Breast epithelium (tissue), 4 donors: ENCODE results near the gene ARHGAP10. TPM values are rescaled to one million over a fixed set of nuclear protein-coding genes. Genes with fewer than 3 reads are reported as not detected.

Source experiments
- DNase-seq, 2 donors: peaks; one replicate each; pipeline ENCODE4 v3.0.0-alpha.2; 2019; ENCODE audit warnings: low spot score in 2 of 2
- H3K27ac ChIP-seq, 2 donors: fragments of 200-600 bp; sonication (generic) in 1 of 2; one replicate each; pipeline ENCODE4 v1.5.1; 2016 to 2019; ENCODE audit warnings: mild to moderate bottlenecking in 1 of 2
- H3K27me3 ChIP-seq, 2 donors: fragments of 200-600 bp; sonication (generic) in 1 of 2; one replicate each; pipeline versions ENCODE4 v1.5.1 to v1.6.0; 2017 to 2019; ENCODE audit warnings: control low read depth in 1 of 2, mild to moderate bottlenecking in 1 of 2
- H3K36me3 ChIP-seq: fragments of 200-600 bp; one replicate; pipeline ENCODE4 v1.5.1; 2019
- H3K4me1 ChIP-seq, 2 donors: fragments of 200-600 bp; sonication (generic); one replicate each; pipeline ENCODE4 v1.5.1; 2016 to 2019; ENCODE audit warnings: control low read depth in 1 of 2
- H3K4me3 ChIP-seq, 3 donors: fragments of 200-600 bp; sonication (generic); 1 replicate in 2 of 3; 2 replicates in 1 of 3; pipeline ENCODE4 v1.5.1; 2016 to 2019; ENCODE audit warnings: mild to moderate bottlenecking in 3 of 3, moderate library complexity in 2 of 3
- H3K9me3 ChIP-seq, 2 donors: fragments of 200-600 bp; sonication (generic) in 1 of 2; one replicate each; pipeline ENCODE4 v1.5.1; 2016 to 2019; ENCODE audit warnings: control low read depth in 1 of 2
- CTCF ChIP-seq, 3 donors: fragments of 450-650 bp; IDR thresholded peaks; one replicate each; pipeline ENCODE4 v1.5.1; 2016 to 2017; ENCODE audit warnings: antibody characterized with exemption in 3 of 3, mild to moderate bottlenecking in 3 of 3, moderate library complexity in 3 of 3
- POLR2A ChIP-seq: fragments of 450-650 bp; IDR thresholded peaks from one replicate; pipeline ENCODE4 v1.6.1; 2016; ENCODE audit warnings: antibody characterized with exemption, mild to moderate bottlenecking, moderate library complexity
- POLR2AphosphoS5 ChIP-seq, 3 donors: sonication (generic); formaldehyde crosslinking; IDR thresholded peaks; one replicate each; pipeline ENCODE4 v1.6.1; 2017; ENCODE audit warnings: antibody characterized with exemption in 3 of 3
- intact Hi-C: fragments of 100-400 bp; cut with DNase I; formaldehyde crosslinking; loops from one replicate; pipeline ENCODE4 v1.15.1; 2023; ENCODE audit warnings: low total_unique reads
- total RNA-seq, 3 donors: library from RNA; depleted of rRNA; stranded (reverse); fragments of >200 nt; gene quantifications; one replicate each; pipeline ENCODE4 v1.1.0, GENCODE V29; 2016

The ARHGAP10 gene
- total RNA-seq, 3 donors from 2014 or later = 49.5 to 138 (median 62.6) TPM

GRCh38 chr4:148090503-148091476 is 358.9 kb downstream of the ARHGAP10 start:
- intact Hi-C loops = loop anchor here (5.0 kb wide), 1 partner anchor 1612 kb away; no protein-coding TSS in a partner anchor
- H3K4me1 ChIP-seq = no peaks in the 10 kb centered on the region
- H3K27ac ChIP-seq = no peak overlapping the region
- H3K9me3 ChIP-seq = no peaks in the 10 kb centered on the region
- no peak for TF ChIP-seq CTCF (IDR thresholded peaks at IDR 0.05)
- TF ChIP-seq POLR2AphosphoS5 (IDR thresholded peaks at IDR 0.05) = no peak
- no peak for TF ChIP-seq POLR2A
- H3K27me3 ChIP-seq = no peaks in the 10 kb centered on the region
- H3K36me3 ChIP-seq = no peaks in the 10 kb centered on the region
- no peak for DNase-seq
- no peak overlapping the region for H3K4me3 ChIP-seq

GRCh38 chr4:148091896-148092295 is 360.0 kb downstream of the ARHGAP10 start:
- no peak for TF ChIP-seq POLR2AphosphoS5 (IDR thresholded peaks at IDR 0.05)
- no peak for TF ChIP-seq POLR2A
- no peak for TF ChIP-seq CTCF (IDR thresholded peaks at IDR 0.05)
- Histone ChIP-seq H3K27me3 (no peaks in the 10 kb centered on the region), H3K4me1 (no peaks in the 10 kb centered on the region), H3K27ac (no peak overlapping the region), H3K9me3 (no peaks in the 10 kb centered on the region), H3K4me3 (no peak overlapping the region), H3K36me3 (no peaks in the 10 kb centered on the region)
- DNase-seq = no peak
- intact Hi-C loops = loop anchor here (5.0 kb wide), 1 partner anchor 1610 kb away; no protein-coding TSS in a partner anchor

DNA sequence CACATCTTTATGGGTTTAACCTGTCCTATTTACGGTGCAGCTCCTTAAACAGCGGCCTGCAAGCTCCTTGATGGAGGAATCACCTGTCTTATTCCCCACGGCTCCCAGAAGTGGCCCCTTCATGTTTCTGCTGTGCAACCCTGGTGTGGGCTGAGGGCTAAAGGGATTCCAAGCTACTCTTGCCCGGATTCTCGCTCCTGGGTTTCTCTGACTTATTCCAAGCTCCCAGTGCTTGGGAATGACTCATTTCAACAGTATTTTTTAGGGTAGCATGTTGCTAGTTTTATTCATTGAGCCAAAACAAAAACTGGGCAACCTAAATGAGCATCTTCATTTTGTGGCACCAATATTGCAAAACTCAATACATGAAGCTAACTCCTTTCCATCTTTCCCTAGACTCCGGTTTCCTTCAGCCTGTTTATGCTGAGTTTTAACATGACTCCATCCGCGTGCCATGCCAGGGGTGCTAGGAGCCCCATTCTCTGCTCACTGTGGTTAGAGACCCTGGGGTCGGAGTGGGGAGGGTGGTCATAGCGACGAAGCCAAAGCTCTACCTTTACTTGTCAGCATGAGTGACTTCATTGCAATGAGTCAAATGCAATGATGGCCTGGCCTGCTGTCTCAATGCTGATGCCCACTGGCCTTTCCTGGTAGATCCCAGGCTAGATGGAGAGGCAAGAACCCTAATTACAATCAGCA is 360.6 kb downstream of the ARHGAP10 start:
- Histone ChIP-seq H3K27me3 (no peaks in the 10 kb centered on the region), H3K4me3 (no peak overlapping the region), H3K4me1 (no peaks in the 10 kb centered on the region), H3K9me3 (no peaks in the 10 kb centered on the region), H3K27ac (no peak overlapping the region), H3K36me3 (no peaks in the 10 kb centered on the region)
- intact Hi-C loops = loop anchor here (5.0 kb wide), 1 partner anchor 1610 kb away; no protein-coding TSS in a partner anchor
- DNase-seq = no peak
- TF ChIP-seq POLR2A (no peak), POLR2AphosphoS5 (IDR thresholded peaks at IDR 0.05) (no peak), CTCF (IDR thresholded peaks at IDR 0.05) (no peak)

- Histone ChIP-seq H3K9me3 (no peaks in the 10 kb centered on the region), H3K4me3 (no peak overlapping the region), H3K4me1 (no peaks in the 10 kb centered on the region), H3K36me3 (no peaks in the 10 kb centered on the region), H3K27ac (no peak overlapping the region), H3K27me3 (no peaks in the 10 kb centered on the region)
- intact Hi-C loops = loop anchor here (5.0 kb wide), 1 partner anchor 1609 kb away; no protein-coding TSS in a partner anchor
- TF ChIP-seq POLR2AphosphoS5 (IDR thresholded peaks at IDR 0.05) (no peak), POLR2A (no peak), CTCF (IDR thresholded peaks at IDR 0.05) (no peak)
- DNase-seq = no peak
Observed at GRCh38 chr4:148093065-148093464, 361.2 kb downstream of the ARHGAP10 start.
